ENCODE data around the gene FGF6.

FGF6 gene

DNA sequence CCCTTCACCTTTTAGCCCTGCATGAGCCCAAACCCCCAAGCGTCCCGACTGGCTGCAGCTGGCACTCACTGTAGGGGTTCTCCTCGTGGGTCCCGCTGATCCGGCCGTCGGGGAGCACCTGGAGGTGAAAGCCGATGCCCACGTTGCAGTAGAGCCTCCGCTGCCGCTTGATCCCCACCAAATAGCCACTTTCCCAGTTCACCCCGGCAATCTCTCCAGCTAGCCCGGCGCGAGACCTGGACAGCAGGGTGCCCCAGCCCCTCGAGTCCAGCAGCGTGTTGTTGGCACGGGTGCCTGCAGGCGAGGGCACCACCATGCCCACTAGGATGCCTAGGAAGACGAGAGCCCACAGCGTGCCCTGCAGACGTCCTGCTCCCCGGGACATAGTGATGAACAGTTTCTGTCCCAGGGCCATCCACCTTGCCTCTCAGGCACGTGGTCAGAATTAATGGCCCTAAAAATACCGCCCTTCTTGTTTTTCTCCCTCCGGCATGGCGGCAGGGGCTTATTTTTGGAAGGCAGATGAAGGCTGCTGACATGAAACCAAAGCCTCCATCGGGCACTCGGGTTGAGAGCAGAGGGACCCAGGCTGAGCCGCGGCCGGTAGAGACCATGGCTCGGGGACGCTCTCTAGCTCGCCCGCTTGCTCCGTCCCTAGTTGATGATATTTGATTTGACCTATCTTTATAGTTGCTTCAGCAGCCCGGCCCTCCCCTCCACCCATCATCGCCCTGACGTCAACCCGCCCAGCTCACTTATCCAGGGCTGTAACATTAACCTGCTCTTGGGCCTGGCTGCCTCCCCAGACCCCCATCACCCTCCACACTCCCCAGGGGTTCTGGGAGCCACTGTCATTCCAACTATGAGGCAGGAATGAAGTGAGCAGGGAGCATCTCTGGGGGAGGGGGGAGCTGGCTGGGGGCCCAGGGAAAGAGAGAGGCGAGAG lies at the start of gene FGF6:
Gene FGF6, minus strand, starts transcription at position 660 of the 946 bp plus-strand sequence. Its CDS starts 245 bp downstream, at position 415.
- Histone ChIP-seq H3K4me1 (ENCODE audit: control insufficient read depth, insufficient read depth, low read length) (peaks cover 2% of the 10 kb centered on the region), H3K36me3 (ENCODE audit: control insufficient read depth in 2 of 2, insufficient read depth in 2 of 2, low read length in 2 of 2) (no peaks in the 10 kb centered on the region), H3K27me3 (ENCODE audit: control insufficient read depth in 1 of 2, insufficient read depth in 2 of 2, low read length in 2 of 2) (peaks cover 0 to 3% of the 10 kb centered on the region in 2 donors), H3K9me3 (ENCODE audit: control insufficient read depth in 2 of 2, low read length in 2 of 2) (no peaks in the 10 kb centered on the region), H3K27ac (ENCODE audit: low read length) (no peak within 1 kb of the TSS), H3K9ac (ENCODE audit: low read length in 2 of 2) (no peak within 1 kb of the TSS), H3K4me3 (ENCODE audit: low read length in 2 of 2) (no peak within 1 kb of the TSS)

DNA sequence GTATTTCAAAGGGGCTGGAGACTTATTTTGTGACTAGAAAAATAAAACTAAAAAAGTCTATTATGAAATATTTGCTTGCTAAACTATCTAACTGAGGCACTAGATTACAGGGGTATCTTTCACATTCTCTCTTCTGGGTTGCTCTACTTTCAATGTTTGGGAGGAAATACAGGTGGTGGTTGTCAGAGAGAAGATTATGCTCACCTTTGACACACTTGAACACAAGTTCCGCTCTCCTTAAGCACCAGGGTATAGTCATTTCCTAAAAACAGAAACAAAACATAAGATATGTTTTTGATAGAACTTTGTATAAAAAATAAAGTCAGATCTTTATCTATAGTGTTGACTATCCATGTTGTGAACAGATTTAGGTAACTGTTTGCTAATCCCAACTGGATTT lies 45.4 kb upstream of the FGF6 start:
- Histone ChIP-seq H3K9ac (ENCODE audit: low read length in 2 of 2) (no peak overlapping the region), H3K27me3 (ENCODE audit: control insufficient read depth in 1 of 2, insufficient read depth in 2 of 2, low read length in 2 of 2) (no peaks in the 10 kb centered on the region), H3K27ac (ENCODE audit: low read length) (no peak overlapping the region), H3K4me1 (ENCODE audit: control insufficient read depth, insufficient read depth, low read length) (no peaks in the 10 kb centered on the region), H3K4me3 (ENCODE audit: low read length in 2 of 2) (no peak overlapping the region), H3K9me3 (ENCODE audit: control insufficient read depth in 2 of 2, low read length in 2 of 2) (no peaks in the 10 kb centered on the region), H3K36me3 (ENCODE audit: control insufficient read depth in 2 of 2, insufficient read depth in 2 of 2, low read length in 2 of 2) (peaks cover 3 to 9% of the 10 kb centered on the region in 2 donors)

- Histone ChIP-seq H3K27me3 (ENCODE audit: control insufficient read depth in 1 of 2, insufficient read depth in 2 of 2, low read length in 2 of 2) (no peaks in the 10 kb centered on the region), H3K9me3 (ENCODE audit: control insufficient read depth in 2 of 2, low read length in 2 of 2) (no peaks in the 10 kb centered on the region), H3K27ac (ENCODE audit: low read length) (no peak overlapping the region), H3K4me3 (ENCODE audit: low read length in 2 of 2) (no peak overlapping the region), H3K36me3 (ENCODE audit: control insufficient read depth in 2 of 2, insufficient read depth in 2 of 2, low read length in 2 of 2) (peaks cover 3 to 8% of the 10 kb centered on the region in 2 donors), H3K4me1 (ENCODE audit: control insufficient read depth, insufficient read depth, low read length) (no peaks in the 10 kb centered on the region), H3K9ac (ENCODE audit: low read length in 2 of 2) (no peak overlapping the region)
These were observed 43.9 kb upstream of the FGF6 start for GRCh38 chr12:4489556-4489955.

DNA sequence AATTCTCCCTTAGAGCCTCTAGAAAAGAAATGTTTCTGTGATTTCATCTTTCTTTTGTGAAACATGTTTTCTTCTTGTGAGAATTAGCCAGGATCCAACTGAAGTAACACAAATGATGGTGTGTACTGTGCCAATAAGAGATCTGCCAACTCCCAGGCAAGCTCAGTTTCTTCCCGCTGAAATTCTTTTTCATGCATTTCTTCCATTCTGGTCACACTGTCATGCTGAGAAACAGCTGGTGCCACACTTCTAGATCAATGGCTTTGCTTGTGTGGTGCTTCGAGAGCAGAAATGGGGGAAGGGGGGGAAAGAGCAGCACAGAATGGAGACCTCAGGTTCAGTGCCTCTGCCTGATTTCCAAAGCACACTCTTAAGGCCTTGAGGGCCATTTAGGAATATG lies 41.4 kb upstream of the FGF6 start:
- H3K27ac ChIP-seq (ENCODE audit: low read length), result no peak overlapping the region
- H3K36me3 ChIP-seq (ENCODE audit: control insufficient read depth in 2 of 2, insufficient read depth in 2 of 2, low read length in 2 of 2), result peaks cover 3 to 8% of the 10 kb centered on the region in 2 donors
- no peaks in the 10 kb centered on the region for H3K27me3 ChIP-seq (ENCODE audit: control insufficient read depth in 1 of 2, insufficient read depth in 2 of 2, low read length in 2 of 2)
- no peak overlapping the region for H3K4me3 ChIP-seq (ENCODE audit: low read length in 2 of 2)
- no peaks in the 10 kb centered on the region for H3K4me1 ChIP-seq (ENCODE audit: control insufficient read depth, insufficient read depth, low read length)
- no peaks in the 10 kb centered on the region for H3K9me3 ChIP-seq (ENCODE audit: control insufficient read depth in 2 of 2, low read length in 2 of 2)
- no peak overlapping the region for H3K9ac ChIP-seq (ENCODE audit: low read length in 2 of 2)

- Histone ChIP-seq H3K9me3 (ENCODE audit: control insufficient read depth in 2 of 2, low read length in 2 of 2) (no peaks in the 10 kb centered on the region), H3K27me3 (ENCODE audit: control insufficient read depth in 1 of 2, insufficient read depth in 2 of 2, low read length in 2 of 2) (no peaks in the 10 kb centered on the region), H3K36me3 (ENCODE audit: control insufficient read depth in 2 of 2, insufficient read depth in 2 of 2, low read length in 2 of 2) (peaks cover 3 to 8% of the 10 kb centered on the region in 2 donors), H3K4me3 (ENCODE audit: low read length in 2 of 2) (no peak overlapping the region), H3K4me1 (ENCODE audit: control insufficient read depth, insufficient read depth, low read length) (no peaks in the 10 kb centered on the region), H3K9ac (ENCODE audit: low read length in 2 of 2) (no peak overlapping the region), H3K27ac (ENCODE audit: low read length) (no peak overlapping the region)
These were observed 40.6 kb upstream of the FGF6 start for GRCh38 chr12:4486049-4486699.

DNA sequence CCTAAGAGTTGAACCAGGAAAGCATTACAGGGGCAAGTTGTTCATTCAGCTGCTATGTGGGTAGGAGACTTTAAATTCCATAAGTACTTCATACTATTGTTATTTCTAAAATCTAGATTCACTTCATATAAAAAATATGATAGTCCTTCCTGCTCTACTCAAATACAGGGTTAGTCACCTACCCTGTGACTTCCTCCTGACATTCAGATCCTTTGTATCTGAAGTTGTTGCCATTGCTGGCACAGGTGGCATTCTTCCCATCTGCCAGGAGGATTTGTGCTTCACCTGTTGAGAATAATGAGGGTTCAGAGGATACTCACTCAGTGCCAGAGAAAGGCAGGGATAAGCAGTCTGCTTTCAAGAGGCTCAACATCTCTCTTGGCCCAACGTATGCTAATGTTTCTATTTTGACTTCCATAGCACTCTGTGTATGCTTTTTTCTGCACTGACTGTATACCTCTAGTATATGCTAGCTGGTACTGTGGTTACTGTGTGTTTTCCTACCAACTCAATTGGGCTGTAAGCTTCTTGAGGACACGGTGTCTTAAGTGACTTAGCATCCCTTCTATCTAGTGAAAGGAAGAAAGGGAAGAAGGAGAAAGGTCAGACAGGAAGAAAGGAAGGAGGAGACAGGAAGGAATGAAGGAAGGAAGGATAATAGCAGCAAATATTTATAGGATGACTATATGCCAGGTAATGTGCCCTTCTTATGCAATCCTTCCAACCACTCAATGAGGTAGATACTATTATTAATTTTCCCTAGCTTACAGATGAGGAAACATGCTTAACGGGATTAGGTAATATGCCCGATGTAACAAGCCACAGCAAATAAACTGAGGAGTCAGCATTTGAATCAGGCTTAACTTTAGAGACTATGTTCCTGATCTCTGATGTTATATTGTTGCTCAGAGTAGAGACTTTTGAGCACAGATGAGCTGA lies 38.5 kb upstream of the FGF6 start:
- Histone ChIP-seq H3K9me3 (ENCODE audit: control insufficient read depth in 2 of 2, low read length in 2 of 2) (no peaks in the 10 kb centered on the region), H3K4me1 (ENCODE audit: control insufficient read depth, insufficient read depth, low read length) (no peaks in the 10 kb centered on the region), H3K36me3 (ENCODE audit: control insufficient read depth in 2 of 2, insufficient read depth in 2 of 2, low read length in 2 of 2) (peaks cover 0 to 6% of the 10 kb centered on the region in 2 donors), H3K27ac (ENCODE audit: low read length) (no peak overlapping the region), H3K9ac (ENCODE audit: low read length in 2 of 2) (no peak overlapping the region), H3K27me3 (ENCODE audit: control insufficient read depth in 1 of 2, insufficient read depth in 2 of 2, low read length in 2 of 2) (no peaks in the 10 kb centered on the region), H3K4me3 (ENCODE audit: low read length in 2 of 2) (no peak overlapping the region)

- no peak overlapping the region for H3K9ac ChIP-seq (ENCODE audit: low read length in 2 of 2)
- H3K4me1 ChIP-seq (ENCODE audit: control insufficient read depth, insufficient read depth, low read length), result no peaks in the 10 kb centered on the region
- H3K36me3 ChIP-seq (ENCODE audit: control insufficient read depth in 2 of 2, insufficient read depth in 2 of 2, low read length in 2 of 2), result no peaks in the 10 kb centered on the region
- no peaks in the 10 kb centered on the region for H3K9me3 ChIP-seq (ENCODE audit: control insufficient read depth in 2 of 2, low read length in 2 of 2)
- H3K27ac ChIP-seq (ENCODE audit: low read length), result no peak overlapping the region
- no peak overlapping the region for H3K4me3 ChIP-seq (ENCODE audit: low read length in 2 of 2)
- no peaks in the 10 kb centered on the region for H3K27me3 ChIP-seq (ENCODE audit: control insufficient read depth in 1 of 2, insufficient read depth in 2 of 2, low read length in 2 of 2)
These were observed 37.3 kb upstream of the FGF6 start for GRCh38 chr12:4482936-4483335.

DNA sequence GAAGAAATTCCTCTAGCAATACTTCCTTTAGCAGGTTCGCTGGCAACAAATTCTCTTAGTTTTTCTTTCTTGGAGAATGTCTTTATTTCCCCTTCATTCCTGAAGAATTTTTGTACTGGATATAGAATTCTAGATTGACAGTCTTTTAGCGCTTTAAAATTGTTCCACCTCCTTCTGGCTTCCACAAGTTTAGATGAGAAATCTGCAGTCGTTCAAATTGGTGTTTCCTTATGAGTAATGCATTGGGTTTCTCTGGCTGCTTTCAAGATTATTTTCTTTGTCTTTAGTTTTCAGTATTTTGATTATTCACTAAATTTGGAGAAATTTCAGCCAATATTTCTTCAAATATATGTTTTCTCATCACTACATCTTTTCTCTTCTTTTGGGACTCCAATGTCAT lies 33.3 kb upstream of the FGF6 start:
- Histone ChIP-seq H3K27me3 (ENCODE audit: control insufficient read depth in 1 of 2, insufficient read depth in 2 of 2, low read length in 2 of 2) (no peaks in the 10 kb centered on the region), H3K4me3 (ENCODE audit: low read length in 2 of 2) (no peak overlapping the region), H3K9ac (ENCODE audit: low read length in 2 of 2) (no peak overlapping the region), H3K9me3 (ENCODE audit: control insufficient read depth in 2 of 2, low read length in 2 of 2) (no peaks in the 10 kb centered on the region), H3K36me3 (ENCODE audit: control insufficient read depth in 2 of 2, insufficient read depth in 2 of 2, low read length in 2 of 2) (no peaks in the 10 kb centered on the region), H3K4me1 (ENCODE audit: control insufficient read depth, insufficient read depth, low read length) (no peaks in the 10 kb centered on the region), H3K27ac (ENCODE audit: low read length) (no peak overlapping the region)

GRCh38 chr12:4477129-4477528 lies 31.5 kb upstream of the FGF6 start:
- no peak overlapping the region for H3K9ac ChIP-seq (ENCODE audit: low read length in 2 of 2)
- no peaks in the 10 kb centered on the region for H3K4me1 ChIP-seq (ENCODE audit: control insufficient read depth, insufficient read depth, low read length)
- H3K27ac ChIP-seq (ENCODE audit: low read length), result no peak overlapping the region
- no peaks in the 10 kb centered on the region for H3K36me3 ChIP-seq (ENCODE audit: control insufficient read depth in 2 of 2, insufficient read depth in 2 of 2, low read length in 2 of 2)
- no peak overlapping the region for H3K4me3 ChIP-seq (ENCODE audit: low read length in 2 of 2)
- no peaks in the 10 kb centered on the region for H3K27me3 ChIP-seq (ENCODE audit: control insufficient read depth in 1 of 2, insufficient read depth in 2 of 2, low read length in 2 of 2)
- H3K9me3 ChIP-seq (ENCODE audit: control insufficient read depth in 2 of 2, low read length in 2 of 2), result no peaks in the 10 kb centered on the region

- H3K4me3 ChIP-seq (ENCODE audit: low read length in 2 of 2), result no peak overlapping the region
- H3K9me3 ChIP-seq (ENCODE audit: control insufficient read depth in 2 of 2, low read length in 2 of 2), result no peaks in the 10 kb centered on the region
- H3K4me1 ChIP-seq (ENCODE audit: control insufficient read depth, insufficient read depth, low read length), result no peaks in the 10 kb centered on the region
- no peaks in the 10 kb centered on the region for H3K36me3 ChIP-seq (ENCODE audit: control insufficient read depth in 2 of 2, insufficient read depth in 2 of 2, low read length in 2 of 2)
- no peak overlapping the region for H3K9ac ChIP-seq (ENCODE audit: low read length in 2 of 2)
- H3K27me3 ChIP-seq (ENCODE audit: control insufficient read depth in 1 of 2, insufficient read depth in 2 of 2, low read length in 2 of 2), result no peaks in the 10 kb centered on the region
- H3K27ac ChIP-seq (ENCODE audit: low read length), result no peak overlapping the region
These were observed 26.4 kb upstream of the FGF6 start for GRCh38 chr12:4472046-4472445.

Measured in stomach smooth muscle (tissue), 2 donors.